ENCODE results near the gene PSMB7.

DNA sequence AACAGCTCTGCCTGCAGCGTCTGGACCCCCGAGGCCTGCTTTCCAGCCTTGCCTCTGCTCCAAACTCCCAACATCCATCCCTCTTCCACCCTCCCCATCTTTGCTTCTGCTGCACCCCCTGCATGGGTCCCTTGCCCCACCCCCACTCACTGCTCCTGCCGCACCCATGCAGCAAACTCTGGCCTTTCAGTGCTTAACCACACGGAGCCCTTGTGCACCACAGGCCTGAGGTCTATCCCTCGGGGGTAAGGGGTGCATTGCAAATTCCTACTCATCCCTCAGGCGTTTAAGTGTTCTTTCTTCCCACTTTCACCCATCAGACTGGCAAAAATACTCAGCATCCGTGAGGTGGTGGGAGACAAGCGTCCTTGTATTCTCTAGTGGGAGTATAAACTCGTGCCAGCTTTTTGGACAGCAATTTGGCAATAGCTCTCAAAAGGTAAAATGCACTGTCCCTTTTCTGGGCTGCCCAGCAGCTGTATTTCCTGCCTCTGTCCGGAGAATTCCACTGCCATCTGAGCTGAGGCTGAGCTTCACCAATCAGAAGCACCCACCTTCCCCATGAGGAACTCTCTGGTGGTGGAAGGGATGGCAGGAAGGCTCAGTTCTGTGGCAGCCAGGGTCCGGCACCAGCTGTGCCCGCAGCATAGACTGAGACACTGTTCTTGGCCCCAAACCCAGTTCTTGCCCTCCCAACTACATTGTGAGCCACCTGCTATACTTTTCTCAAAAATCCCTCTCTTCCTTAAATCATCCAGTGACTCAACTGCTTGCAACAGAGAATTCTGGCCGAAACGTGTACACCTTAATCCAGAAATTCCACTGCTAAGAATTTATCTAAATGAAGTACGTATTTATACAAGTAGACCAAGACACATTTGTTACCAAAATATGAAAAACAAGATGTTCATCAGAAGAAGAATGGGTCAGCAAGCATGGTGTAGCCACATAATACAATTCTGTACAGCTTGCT, 15.0 kb downstream of the PSMB7 start:
- TF ChIP-seq, protein P1, sequence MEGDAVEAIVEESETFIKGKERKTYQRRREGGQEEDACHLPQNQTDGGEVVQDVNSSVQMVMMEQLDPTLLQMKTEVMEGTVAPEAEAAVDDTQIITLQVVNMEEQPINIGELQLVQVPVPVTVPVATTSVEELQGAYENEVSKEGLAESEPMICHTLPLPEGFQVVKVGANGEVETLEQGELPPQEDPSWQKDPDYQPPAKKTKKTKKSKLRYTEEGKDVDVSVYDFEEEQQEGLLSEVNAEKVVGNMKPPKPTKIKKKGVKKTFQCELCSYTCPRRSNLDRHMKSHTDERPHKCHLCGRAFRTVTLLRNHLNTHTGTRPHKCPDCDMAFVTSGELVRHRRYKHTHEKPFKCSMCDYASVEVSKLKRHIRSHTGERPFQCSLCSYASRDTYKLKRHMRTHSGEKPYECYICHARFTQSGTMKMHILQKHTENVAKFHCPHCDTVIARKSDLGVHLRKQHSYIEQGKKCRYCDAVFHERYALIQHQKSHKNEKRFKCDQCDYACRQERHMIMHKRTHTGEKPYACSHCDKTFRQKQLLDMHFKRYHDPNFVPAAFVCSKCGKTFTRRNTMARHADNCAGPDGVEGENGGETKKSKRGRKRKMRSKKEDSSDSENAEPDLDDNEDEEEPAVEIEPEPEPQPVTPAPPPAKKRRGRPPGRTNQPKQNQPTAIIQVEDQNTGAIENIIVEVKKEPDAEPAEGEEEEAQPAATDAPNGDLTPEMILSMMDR (conservative IDR thresholded peaks at IDR 0.05 in 1 of 2, IDR thresholded peaks at IDR 0.05 in 1 of 2; ENCODE audit: low read depth in 1 of 2, low read length in 2 of 2) = no peak
- no peak for TF ChIP-seq EZH2 (IDR thresholded peaks at IDR 0.05; ENCODE audit: low read length, missing control alignments)
